ENCODE results near the gene C6orf141.

C6orf141 gene

DNA sequence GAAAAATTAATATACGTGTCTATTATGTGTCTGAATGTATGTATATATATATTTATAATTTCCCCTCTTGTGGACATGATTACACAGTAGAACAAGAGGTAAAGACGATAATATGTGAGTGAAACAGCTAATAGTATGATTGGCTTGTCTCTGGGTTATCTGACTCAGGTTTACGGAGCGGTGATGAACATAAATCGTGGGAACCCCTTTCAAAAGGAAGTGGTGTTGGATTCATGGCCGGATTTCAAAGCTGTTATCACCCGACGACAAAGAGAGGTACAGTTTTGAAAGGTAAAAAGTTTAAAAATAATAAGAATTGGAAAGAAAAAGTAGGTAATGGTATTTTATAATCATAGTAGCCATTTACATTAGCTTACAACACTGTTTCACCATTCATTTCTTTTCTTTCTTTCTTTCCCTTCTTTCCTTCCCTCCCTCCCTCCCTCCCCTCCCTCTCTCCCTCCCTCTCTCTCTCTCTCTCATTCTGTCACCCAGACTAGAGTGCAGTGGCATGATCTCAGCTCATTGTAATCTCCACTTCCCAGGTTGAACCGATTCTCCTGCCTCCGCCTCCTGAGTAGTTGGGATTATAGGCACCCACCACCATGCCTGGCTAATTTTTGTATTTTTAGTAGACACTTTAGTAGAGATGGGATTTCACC, 34.9 kb upstream of the C6orf141 start:
- no peak for DNase-seq (ENCODE audit: low read depth)
- H3K4me3 ChIP-seq (ENCODE audit: low read length) = no peak overlapping the region
- TF ChIP-seq, protein P1, sequence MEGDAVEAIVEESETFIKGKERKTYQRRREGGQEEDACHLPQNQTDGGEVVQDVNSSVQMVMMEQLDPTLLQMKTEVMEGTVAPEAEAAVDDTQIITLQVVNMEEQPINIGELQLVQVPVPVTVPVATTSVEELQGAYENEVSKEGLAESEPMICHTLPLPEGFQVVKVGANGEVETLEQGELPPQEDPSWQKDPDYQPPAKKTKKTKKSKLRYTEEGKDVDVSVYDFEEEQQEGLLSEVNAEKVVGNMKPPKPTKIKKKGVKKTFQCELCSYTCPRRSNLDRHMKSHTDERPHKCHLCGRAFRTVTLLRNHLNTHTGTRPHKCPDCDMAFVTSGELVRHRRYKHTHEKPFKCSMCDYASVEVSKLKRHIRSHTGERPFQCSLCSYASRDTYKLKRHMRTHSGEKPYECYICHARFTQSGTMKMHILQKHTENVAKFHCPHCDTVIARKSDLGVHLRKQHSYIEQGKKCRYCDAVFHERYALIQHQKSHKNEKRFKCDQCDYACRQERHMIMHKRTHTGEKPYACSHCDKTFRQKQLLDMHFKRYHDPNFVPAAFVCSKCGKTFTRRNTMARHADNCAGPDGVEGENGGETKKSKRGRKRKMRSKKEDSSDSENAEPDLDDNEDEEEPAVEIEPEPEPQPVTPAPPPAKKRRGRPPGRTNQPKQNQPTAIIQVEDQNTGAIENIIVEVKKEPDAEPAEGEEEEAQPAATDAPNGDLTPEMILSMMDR (conservative IDR thresholded peaks at IDR 0.05; ENCODE audit: low read length) = no peak

DNA sequence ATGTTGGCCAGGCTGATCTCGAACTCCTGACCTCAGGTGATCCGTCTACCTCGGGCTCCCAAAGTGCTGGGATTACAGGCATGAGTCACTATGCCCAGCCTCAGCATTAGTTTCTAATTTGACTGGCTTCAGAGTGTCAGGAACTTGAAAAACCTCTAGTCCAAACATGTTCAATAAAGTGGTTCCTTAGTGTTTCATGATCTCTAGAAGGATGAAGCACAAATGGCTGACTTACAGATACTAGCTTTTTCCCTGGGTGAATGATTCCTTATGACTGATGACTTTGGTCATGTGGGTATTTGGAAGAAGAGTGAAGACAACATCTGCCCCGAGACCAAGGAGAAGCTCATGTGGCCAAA, 34.3 kb upstream of the C6orf141 start:
- DNase-seq (ENCODE audit: low read depth) = no peak
- TF ChIP-seq, protein P1 (conservative IDR thresholded peaks at IDR 0.05; ENCODE audit: low read length) = no peak
- no peak overlapping the region for H3K4me3 ChIP-seq (ENCODE audit: low read length)

DNA sequence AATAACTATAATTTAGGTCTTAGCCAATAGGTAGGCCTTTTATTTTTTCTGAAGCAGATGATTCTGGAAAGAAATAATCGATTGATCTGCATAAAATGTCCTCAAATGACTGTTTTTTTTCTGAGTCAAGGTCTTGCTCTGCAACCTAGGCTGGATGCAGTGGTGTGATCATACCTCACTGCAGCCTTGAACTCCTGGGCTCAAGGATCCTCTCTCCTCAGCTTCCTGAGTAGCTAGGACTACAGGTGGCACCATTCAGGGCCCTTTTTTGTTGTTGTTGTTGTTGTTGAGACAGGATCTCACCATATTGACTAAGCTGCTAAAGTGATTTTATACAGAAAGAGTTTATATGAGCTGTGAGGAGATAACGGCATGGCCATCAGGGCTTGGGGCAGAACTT, 32.5 kb upstream of the C6orf141 start:
- no peak overlapping the region for H3K4me3 ChIP-seq (ENCODE audit: low read length)
- TF ChIP-seq, protein P1 (conservative IDR thresholded peaks at IDR 0.05; ENCODE audit: low read length) = no peak
- no peak for DNase-seq (ENCODE audit: low read depth)

DNA sequence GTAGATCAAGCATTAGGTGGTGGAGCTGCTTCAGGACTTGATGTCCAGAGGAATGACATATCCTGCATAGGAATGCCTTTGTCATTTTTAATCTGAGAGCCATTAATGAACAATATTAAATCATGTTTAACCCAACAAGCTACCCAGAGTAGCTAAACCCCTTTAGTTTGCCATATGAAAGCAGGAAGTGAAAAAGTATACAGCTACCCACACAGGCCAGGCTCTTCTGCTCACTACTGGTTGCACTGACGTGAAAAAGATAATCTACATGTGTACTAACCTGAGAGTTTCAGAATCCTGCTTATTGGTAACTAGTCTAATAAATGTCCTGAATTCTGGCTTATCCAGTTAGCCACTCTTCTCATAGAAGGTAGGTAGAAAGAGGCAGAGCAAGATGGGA, 30.8 kb upstream of the C6orf141 start:
- H3K4me3 ChIP-seq (ENCODE audit: low read length) = no peak overlapping the region
- DNase-seq (ENCODE audit: low read depth) = no peak
- TF ChIP-seq, protein P1 (conservative IDR thresholded peaks at IDR 0.05; ENCODE audit: low read length) = no peak

DNA sequence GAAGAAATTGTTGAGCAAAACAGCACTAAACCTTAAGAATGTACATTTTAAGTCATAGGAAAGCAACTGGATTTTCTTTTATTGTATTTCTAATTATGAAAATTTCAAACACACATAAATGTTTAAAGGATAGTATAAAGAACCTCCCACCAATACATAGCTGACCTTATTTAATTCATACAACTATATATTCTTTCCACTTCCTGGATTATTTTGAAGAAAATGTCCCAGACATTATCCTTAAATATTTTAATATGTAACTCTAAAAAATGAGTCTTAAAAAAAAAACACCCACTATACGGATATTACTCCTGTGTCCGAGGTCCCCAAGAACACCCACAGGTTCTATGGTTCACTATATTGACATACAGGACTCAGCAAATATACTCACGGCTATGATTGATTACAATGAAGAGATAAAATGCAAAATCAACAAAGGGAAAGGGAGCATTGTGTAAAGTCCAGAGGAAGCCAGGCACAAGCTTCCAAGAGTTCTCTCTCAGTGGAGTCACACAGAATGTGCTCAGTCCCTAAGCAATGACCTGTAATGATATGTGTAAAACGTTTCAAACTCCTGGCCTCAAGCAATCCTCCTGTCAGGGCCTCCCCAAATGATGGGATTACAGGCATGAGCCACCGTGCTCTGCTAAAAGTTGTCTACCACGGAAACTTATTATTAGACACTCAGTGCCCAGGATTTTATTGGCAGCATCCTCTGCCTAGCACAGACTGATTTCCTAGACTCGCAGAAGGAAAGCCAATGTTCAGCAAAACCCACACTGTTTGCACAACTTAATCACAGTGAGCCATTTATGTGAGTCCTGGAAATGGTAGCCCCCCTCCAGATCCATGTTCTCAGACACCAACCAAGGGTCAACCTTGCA, 27.5 kb upstream of the C6orf141 start:
- TF ChIP-seq, protein P1 (conservative IDR thresholded peaks at IDR 0.05; ENCODE audit: low read length) = no peak
- H3K4me3 ChIP-seq (ENCODE audit: low read length) = no peak overlapping the region
- no peak for DNase-seq (ENCODE audit: low read depth)

DNA sequence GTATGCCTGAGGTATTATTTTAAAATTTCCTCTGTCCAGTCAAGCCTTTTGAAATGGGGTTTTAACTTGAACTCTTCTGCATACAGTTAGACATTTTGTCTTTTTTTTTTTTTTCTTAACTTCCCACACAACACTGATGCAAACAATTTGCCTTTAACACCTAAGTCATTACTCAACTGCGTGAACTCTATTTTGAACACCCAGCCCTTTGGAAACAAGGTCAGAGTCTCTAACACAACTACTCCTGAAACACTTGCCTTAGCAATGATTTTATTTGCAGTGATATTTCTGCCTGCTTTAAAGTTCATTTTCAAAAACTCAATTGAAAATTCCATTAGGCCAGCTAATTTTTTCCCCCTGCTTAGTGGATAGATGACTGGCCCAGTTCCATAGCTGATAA, 26.6 kb upstream of the C6orf141 start:
- no peak overlapping the region for H3K4me3 ChIP-seq (ENCODE audit: low read length)
- TF ChIP-seq, protein P1 (conservative IDR thresholded peaks at IDR 0.05; ENCODE audit: low read length) = no peak
- DNase-seq (ENCODE audit: low read depth) = no peak

DNA sequence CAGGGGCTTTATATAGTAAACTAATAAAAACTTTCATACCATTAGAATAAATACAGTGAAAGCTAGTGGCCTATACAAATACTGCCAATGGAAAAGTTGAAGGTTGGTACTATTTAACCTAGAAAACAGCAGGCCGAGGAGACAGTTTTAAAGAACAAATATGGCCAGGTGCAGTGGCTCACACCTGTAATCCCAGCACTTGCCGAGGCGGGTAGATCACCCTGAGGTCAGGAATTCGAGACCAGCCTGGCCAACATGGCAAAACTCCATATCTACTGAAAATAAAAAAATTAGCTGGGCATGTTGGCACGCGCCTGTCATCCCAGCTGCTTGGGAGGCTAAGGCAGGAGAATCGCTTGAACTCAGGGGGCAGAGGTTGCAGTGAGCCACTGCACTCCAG, 25.9 kb upstream of the C6orf141 start:
- no peak overlapping the region for H3K4me3 ChIP-seq (ENCODE audit: low read length)
- no peak for DNase-seq (ENCODE audit: low read depth)
- TF ChIP-seq, protein P1 (conservative IDR thresholded peaks at IDR 0.05; ENCODE audit: low read length) = no peak

All from AG10803 (cell line).